HG03460 (cell line): ENCODE results near the gene AMBRA1.
"Not testable (repeated sequence)": the region's sequence is repeated elsewhere in the genome, so short reads cannot be mapped to it uniquely, and the experiment has no call there.

Experiments used
- ATAC-seq: cut with Tn5 transposase; IDR thresholded peaks from one replicate; pipeline ENCODE4 v1.9.1; 2021; ENCODE audit not compliant: unreplicated experiment

The AMBRA1 gene

GRCh38 chr11:46373787-46374740 is 219.8 kb downstream of the AMBRA1 start:
- no peak for ATAC-seq

DNA sequence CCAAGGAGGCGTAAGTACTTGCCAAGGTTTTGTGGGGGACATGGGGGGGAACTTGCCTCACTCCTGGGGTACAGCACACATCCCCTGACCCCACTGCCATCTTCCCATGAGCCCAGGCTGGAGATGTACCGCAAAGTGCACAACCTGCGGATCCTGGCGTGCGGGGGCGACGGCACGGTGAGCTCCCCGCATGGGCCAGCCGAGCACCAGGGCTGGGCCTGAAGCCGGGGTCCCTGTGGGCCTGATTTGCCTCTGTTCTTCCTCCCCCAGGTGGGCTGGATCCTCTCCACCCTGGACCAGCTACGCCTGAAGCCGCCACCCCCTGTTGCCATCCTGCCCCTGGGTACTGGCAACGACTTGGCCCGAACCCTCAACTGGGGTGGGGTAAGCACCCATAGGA is 221.3 kb downstream of the AMBRA1 start:
- ATAC-seq: not testable (repeated sequence)

DNA sequence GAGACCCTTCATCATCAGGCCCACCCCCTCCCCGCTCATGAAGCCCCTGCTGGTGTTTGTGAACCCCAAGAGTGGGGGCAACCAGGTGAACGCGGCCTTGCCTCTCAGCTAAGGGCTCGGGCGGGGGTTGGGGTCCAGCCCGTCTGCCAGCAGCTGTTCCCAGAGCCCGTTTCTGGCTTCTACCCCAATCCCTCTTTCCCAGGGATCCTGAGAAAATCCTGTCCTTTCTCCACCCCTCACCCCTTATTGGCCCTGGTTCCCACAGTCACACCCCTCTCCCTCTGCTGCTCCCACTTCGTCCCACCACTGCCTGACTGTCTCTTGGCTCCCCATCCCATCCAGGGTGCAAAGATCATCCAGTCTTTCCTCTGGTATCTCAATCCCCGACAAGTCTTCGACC is 221.7 kb downstream of the AMBRA1 start:
- no peak for ATAC-seq

- ATAC-seq: not testable (repeated sequence)
Measured at GRCh38 chr11:46371262-46371661, 222.6 kb downstream of the AMBRA1 start.

GRCh38 chr11:46370253-46370652 is 223.6 kb downstream of the AMBRA1 start:
- ATAC-seq: no peak

DNA sequence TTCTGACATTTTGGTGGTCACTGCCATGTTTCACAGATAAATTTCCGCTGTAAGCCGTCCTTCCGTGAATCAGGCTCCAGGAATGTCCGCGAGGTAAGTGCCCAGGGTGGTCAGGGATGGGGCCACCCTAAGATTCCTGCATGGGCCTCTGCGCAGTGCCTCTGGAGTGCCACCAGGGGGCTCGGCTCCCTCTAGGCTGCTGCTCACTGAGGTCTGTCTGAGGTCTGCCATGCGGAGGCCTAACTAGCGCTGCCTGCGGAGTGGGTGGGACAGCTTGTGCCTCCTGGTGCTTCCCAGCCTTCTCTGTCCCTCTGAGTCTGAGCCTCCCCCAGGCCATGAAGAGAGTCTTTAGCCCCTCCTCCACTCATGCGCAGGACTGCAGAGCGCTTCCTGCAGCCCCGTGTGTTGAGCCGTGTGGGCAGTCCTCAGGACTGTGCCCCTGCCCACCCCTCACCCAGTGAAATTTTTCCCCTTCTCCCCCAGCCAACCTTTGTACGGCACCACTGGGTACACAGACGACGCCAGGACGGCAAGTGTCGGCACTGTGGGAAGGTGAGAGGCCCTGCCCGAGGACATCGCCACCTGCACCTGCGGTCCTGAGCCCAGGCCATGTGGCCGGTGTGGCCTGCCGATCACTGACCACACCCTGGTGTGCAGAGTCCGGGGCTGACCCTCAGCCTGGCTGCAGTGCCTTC is 224.2 kb downstream of the AMBRA1 start:
- peak; percentile 39 for ATAC-seq

DNA sequence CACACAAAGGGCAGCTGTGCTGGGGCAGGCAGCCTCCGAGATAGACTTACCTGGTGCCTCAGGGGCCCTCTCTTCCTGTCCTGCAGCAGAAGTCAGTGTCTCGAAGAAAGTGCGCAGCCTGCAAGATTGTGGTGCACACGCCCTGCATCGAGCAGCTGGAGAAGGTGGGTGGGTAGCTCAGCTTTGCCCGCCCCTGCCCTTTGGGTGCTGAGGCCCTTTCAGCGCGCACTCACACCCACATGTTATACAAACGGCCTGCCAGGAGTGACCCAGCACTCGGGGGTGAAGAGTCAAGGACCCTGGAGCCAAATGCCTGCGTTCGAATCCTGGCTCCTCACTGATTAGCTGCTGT is 225.9 kb downstream of the AMBRA1 start:
- ATAC-seq: no peak

- peak; percentile 74 for ATAC-seq
Measured at GRCh38 chr11:46367244-46367915, 226.4 kb downstream of the AMBRA1 start.

DNA sequence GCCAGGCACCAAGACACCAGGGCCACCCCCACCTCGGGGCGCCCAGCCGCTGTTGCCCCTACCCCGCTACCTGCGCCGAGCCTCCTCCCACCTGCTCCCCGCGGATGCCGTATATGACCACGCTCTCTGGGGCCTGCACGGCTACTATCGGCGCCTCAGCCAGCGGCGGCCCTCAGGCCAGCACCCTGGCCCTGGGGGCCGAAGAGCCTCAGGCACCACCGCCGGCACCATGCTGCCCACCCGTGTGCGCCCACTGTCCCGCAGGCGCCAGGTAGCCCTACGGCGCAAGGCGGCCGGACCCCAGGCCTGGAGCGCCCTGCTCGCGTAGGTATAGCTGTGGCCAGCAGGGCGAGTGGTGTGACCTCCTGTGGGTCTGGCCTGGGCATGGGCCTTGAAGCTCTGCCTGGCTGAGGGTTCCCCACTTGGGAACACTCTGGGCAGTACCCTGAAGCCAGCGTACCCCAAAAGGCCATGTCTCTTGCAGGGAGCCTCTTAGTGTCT is 227.1 kb downstream of the AMBRA1 start:
- ATAC-seq: no peak

GRCh38 chr11:46366260-46366659 is 227.6 kb downstream of the AMBRA1 start:
- ATAC-seq: no peak

DNA sequence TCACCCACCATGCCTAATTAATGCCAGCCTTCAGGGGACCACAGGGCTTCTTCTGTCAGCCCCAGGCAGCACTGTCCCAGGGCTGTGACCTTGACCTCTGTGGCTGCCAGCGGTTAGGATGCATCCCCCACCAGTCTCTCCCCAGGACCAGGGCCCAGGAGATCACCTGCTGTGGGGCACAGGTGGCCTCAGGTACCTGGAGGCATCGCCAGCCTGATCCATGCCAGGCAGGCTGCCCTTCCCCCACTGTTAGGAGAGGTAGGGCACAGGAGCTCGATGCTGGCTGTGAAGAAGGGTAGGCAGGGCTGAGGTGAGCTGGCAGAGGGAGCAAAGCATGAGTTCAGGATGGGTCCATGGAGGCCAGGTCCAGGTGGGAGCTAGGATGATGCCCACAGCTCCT is 229.0 kb downstream of the AMBRA1 start:
- no peak for ATAC-seq

- ATAC-seq: no peak
Measured at GRCh38 chr11:46364056-46364455, 229.8 kb downstream of the AMBRA1 start.

DNA sequence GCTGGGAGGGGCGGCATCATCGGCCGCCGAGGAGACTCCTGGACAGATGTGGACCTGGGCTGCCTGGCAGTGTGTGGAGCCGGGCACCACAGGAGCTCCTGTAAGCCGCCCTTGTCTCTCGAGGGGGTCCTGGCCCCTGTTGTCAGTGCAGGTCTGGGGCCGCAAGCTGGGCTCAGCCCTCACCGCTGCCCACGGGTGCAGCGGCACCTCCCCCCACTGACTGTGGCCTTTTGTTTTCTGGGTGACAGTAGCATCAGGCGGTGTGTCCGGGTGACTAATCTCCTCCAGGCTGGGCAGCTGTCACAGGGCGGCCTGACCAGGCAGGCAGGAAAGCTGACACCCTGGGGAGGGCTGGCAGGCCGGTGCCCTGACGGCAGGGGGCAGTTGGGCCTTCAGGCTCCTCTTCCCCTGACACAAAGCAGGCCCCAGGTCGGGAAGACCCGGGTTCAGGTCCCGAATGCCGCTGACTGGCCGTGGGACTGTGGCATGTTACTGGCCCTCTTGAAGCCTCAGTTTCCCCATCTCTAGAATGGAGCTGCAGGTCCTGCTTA is 230.3 kb downstream of the AMBRA1 start:
- no peak for ATAC-seq

DNA sequence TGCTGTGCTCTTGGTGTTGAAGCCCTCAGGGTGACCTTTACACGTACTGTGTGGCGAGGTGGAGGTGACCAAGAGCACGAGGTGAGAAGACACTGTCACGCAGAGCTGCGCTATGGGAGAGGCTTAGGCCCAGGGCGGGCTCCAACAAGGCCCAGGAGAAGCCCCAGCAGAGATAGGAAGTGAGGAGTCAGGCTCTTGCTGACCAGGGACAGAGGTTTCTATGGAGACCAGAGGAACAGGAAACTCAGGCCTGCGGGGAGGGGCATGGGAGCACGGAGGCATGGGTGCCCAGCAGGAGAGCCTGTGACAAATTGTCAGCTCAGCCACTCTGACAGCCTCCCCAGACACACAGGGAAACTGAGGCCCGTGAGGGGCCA is 230.8 kb downstream of the AMBRA1 start:
- no peak for ATAC-seq

GRCh38 chr11:46362156-46363030 is 231.4 kb downstream of the AMBRA1 start:
- no peak for ATAC-seq

DNA sequence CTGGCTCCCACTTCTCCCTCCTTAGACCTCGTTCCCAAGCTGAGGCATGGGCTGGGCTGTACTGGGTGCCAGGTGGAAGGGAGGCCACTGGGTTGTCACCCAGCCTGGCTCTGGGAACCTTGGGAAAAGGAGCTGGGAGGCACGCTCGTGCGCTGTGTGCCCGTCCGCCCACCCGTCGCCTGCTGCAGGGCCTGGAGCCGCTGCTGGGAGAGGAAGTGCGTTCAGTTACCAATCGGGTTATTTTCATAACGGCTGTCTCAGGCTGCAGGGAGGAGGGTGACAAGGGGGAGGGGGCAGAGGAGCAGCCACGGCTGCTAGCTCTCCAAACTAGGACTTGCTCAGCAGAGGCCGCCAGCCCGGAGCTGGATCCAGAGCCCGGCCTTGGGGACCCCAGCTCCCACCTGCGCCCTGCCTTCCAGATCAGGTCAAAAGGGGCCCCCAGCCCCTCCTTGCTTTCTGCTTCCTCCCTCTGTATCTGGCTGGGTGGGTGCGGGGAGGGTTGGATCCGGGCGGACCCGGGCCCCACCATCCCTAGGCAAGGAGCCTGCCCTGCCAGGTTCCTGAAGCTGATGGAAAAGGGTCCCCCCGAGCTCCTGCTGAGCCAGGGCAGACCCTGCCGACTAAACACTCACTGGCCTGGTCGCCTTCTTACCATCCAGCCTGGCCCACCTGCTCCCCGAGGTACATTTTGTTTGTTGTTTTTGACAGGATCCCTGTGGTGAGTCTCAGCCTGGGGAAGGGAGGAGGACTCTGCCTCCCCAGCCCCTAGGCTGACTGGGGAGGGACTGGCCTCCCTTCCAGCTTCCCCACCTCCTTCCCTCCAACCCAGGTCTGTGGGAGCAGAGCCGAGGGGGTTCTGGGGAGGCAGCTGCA is 232.3 kb downstream of the AMBRA1 start:
- peak; percentile 90 for ATAC-seq

- ATAC-seq: peak; percentile 19
Measured at GRCh38 chr11:46360878-46361277, 232.9 kb downstream of the AMBRA1 start.

GRCh38 chr11:46359953-46360352 is 233.9 kb downstream of the AMBRA1 start:
- ATAC-seq: no peak

DNA sequence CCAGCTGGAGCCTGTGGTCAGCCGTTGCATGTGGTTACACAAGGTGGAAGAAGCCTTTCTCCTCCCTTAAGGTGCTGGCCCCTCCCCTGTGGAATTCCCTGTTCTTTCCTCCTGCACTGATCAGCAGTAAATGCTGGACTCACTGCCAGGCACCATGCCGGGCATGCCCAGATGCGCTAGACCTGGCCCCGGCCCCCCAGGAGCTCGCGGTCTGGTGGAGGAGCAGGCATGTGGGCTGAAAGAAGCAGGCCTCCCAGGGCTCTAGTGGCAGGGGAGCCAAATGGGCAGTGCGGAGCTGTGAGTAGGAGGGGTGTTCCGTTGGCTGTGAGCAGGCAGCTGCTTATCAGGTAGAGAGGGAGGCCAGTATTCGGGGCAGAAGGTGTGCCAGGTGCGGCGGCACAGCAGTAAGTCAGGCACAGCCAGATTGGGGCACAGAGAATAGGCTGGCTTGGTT is 236.3 kb downstream of the AMBRA1 start:
- no peak for ATAC-seq
